ENCODE measurements around the gene CAMTA1.

DNA sequence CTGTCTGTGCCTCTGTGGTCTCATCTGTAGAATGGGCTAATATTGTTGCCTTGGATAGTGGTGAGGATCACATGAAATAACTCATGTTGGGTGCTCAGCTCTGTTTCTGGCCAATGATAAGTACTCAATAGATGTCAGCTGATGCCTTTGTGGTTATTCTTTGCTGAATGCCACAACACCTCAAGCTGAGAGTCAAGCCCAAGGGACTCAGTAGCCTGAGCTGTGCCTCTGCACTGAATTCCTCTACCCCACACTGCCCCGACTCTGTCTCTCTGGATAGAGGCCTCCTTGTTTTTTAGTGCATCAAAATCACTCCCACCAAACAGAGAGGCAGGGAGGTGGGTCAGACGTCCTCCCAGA, 789.8 kb downstream of the CAMTA1 start:
- TF ChIP-seq, protein P1, sequence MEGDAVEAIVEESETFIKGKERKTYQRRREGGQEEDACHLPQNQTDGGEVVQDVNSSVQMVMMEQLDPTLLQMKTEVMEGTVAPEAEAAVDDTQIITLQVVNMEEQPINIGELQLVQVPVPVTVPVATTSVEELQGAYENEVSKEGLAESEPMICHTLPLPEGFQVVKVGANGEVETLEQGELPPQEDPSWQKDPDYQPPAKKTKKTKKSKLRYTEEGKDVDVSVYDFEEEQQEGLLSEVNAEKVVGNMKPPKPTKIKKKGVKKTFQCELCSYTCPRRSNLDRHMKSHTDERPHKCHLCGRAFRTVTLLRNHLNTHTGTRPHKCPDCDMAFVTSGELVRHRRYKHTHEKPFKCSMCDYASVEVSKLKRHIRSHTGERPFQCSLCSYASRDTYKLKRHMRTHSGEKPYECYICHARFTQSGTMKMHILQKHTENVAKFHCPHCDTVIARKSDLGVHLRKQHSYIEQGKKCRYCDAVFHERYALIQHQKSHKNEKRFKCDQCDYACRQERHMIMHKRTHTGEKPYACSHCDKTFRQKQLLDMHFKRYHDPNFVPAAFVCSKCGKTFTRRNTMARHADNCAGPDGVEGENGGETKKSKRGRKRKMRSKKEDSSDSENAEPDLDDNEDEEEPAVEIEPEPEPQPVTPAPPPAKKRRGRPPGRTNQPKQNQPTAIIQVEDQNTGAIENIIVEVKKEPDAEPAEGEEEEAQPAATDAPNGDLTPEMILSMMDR (optimal IDR thresholded peaks at IDR 0.05 in 1 of 3, IDR thresholded peaks at IDR 0.05 in 1 of 3, conservative IDR thresholded peaks at IDR 0.05 in 1 of 3; ENCODE audit: extremely low read depth in 1 of 3, insufficient read depth in 2 of 3, low read length in 3 of 3), result no peak
- TF ChIP-seq EZH2 (IDR thresholded peaks at IDR 0.05; ENCODE audit: low read length), result no peak

Data from keratinocyte (primary cell).